ENCODE measurements around the gene SLC6A4. TPM values are rescaled to one million over a fixed set of nuclear protein-coding genes. Genes with fewer than 3 reads are reported as not detected.

SLC6A4 gene
- total and polyA plus RNA-seq, 2 of the 8 experiments (the other 6 are each of a cell fraction or from before 2014, with no cell fraction given) = 0.09 to 0.33 TPM

DNA sequence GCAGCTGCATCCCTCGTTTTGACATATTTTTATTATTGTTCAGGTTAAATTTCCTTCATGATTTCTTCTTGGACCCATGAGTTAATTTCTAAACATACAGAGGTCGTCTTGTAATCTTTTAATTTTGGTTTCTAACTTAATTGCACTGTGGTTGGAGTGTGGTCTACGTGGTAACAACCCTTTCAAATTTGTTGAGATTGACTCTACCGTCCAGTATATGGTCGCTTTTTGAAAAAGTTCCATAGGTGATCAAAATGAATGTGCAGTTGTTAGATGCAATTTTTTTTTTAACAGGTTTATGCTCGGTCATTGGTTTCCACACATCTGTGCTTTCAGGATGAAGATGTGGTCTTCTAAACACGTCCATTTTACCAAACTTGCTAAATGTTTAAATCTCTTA is 11.0 kb upstream of the SLC6A4 start:
- no peak overlapping the region for H2BK20ac ChIP-seq (ENCODE audit: low read length)
- H3K23me2 ChIP-seq (ENCODE audit: low read depth, low read length) = 0 out of 2 replicates have a peak, but pooled peaks cover 2% of the 10 kb centered on the region
- H3K79me1 ChIP-seq (ENCODE audit: low read depth, low read length) = no peaks in the 10 kb centered on the region
- no peaks in the 10 kb centered on the region for H3K27me3 ChIP-seq (replicated peaks in 1 of 4; ENCODE audit: control insufficient read depth in 3 of 4, extremely low read depth in 1 of 4, insufficient read depth in 3 of 4, low read length in 3 of 4)
- no peak overlapping the region for H3K4me3 ChIP-seq (ENCODE audit: extremely low read depth in 1 of 4, insufficient read depth in 2 of 4, low read depth in 3 of 4, low read length in 4 of 4)
- no peak for TF ChIP-seq NANOG (IDR thresholded peaks at IDR 0.05; ENCODE audit: insufficient read depth, low read depth, low read length, poor library complexity, severe bottlenecking)
- TF ChIP-seq CBX8 (IDR thresholded peaks at IDR 0.05; ENCODE audit: borderline replicate concordance, low read depth, low read length) = no peak
- no peak for TF ChIP-seq RNF2 (IDR thresholded peaks at IDR 0.05; ENCODE audit: borderline replicate concordance, low read depth, low read length, missing control alignments, poor library complexity, severe bottlenecking)
- no peak for TF ChIP-seq KDM5A (IDR thresholded peaks at IDR 0.05; ENCODE audit: low read length)
- no peak overlapping the region for H4K91ac ChIP-seq (replicated peaks; ENCODE audit: insufficient read length, low read length)
- CTCF ChIA-PET (ENCODE audit: partially characterized antibody) = interaction anchor here (1.8 kb wide), 1 partner anchor 121 kb away, joined by 9 read pairs; no protein-coding TSS in a partner anchor
- peaks cover 0 to 14% (median 6%) of the 10 kb centered on the region in 4 experiments; a peak in 5 of 8 replicates for H3K36me3 ChIP-seq (ENCODE audit: control insufficient read depth in 2 of 4, insufficient read depth in 4 of 4, low read length in 3 of 4)
- H4K8ac ChIP-seq (ENCODE audit: extremely low read depth, insufficient read depth, low read length) = no peak overlapping the region
- no peak overlapping the region for H2AK5ac ChIP-seq (ENCODE audit: low read depth, low read length)
- no peak overlapping the region for H2BK12ac ChIP-seq (ENCODE audit: low read depth, low read length)
- no peaks in the 10 kb centered on the region for H3K9me3 ChIP-seq (ENCODE audit: insufficient read depth in 2 of 2, low read depth in 1 of 2, low read length in 1 of 2)
- no peak overlapping the region for H2BK120ac ChIP-seq (replicated peaks; ENCODE audit: low read depth, low read length)
- no peaks in the 10 kb centered on the region for H3K4me1 ChIP-seq (replicated peaks in 1 of 4; ENCODE audit: control insufficient read depth in 3 of 4, insufficient read depth in 4 of 4, low read length in 3 of 4)
- 86% methylated on average over 7 of the region's 7 CpGs; no CpG with 5 or more reads in 1 of the 2 experiments for WGBS, 2 experiments (ENCODE audit: extremely low coverage in 1 of 2, insufficient coverage in 1 of 2, insufficient read length in 1 of 2, insufficient replicate concordance in 2 of 2, low coverage in 1 of 2, low lambda C conversion rate in 2 of 2, missing lambda C conversion rate in 1 of 2)
- no peak overlapping the region for H3K18ac ChIP-seq (ENCODE audit: extremely low read depth, low read length)
- H3K56ac ChIP-seq (replicated peaks; ENCODE audit: insufficient read length, low read depth, low read length) = no peak overlapping the region
- H2BK15ac ChIP-seq (ENCODE audit: low read length) = no peak overlapping the region
- no peak overlapping the region for H3K27ac ChIP-seq (ENCODE audit: low read depth, low read length)
- H4K5ac ChIP-seq (ENCODE audit: insufficient read length, low read depth, low read length) = no peak overlapping the region
- no peak overlapping the region for H3K4me2 ChIP-seq (ENCODE audit: insufficient read depth in 1 of 2, low read depth in 2 of 2, low read length in 2 of 2)
- POLR2A ChIA-PET (ENCODE audit: partially characterized antibody) = interaction anchor here (1.5 kb wide), 1 partner anchor 11 kb away, joined by 5 read pairs; no protein-coding TSS in a partner anchor
- no peak overlapping the region for H3K23ac ChIP-seq (ENCODE audit: insufficient read length)
- H3K9ac ChIP-seq (replicated peaks in 1 of 4; ENCODE audit: extremely low read depth in 1 of 4, low read depth in 3 of 4, low read length in 3 of 4) = no peak overlapping the region
- H3K4ac ChIP-seq (replicated peaks; ENCODE audit: insufficient read length, low read depth, low read length) = no peak overlapping the region
- FAIRE-seq (no peak), DNase-seq (ENCODE audit: low read depth in 1 of 2, low spot score in 2 of 2) (no peak)
- no peak overlapping the region for H2AFZ ChIP-seq (ENCODE audit: low read length)
- H3K79me2 ChIP-seq (ENCODE audit: control insufficient read depth in 1 of 2, insufficient read depth in 2 of 2, low read length in 2 of 2) = no peaks in the 10 kb centered on the region
- no peaks in the 10 kb centered on the region for H4K20me1 ChIP-seq (replicated peaks in 1 of 2; ENCODE audit: control insufficient read depth in 1 of 2, insufficient read depth in 2 of 2, low read length in 2 of 2)
- H2BK5ac ChIP-seq (ENCODE audit: low read depth, low read length) = no peak overlapping the region
- H3K14ac ChIP-seq (ENCODE audit: insufficient read length) = no peak overlapping the region

Data from H1 (cell line).